Activated T-helper 2 cell treated with anti-CD3 and anti-CD28 coated beads, Interferon-gamma antibody, Interleukin-2, Interleukin-4, amounts not matched to agents 10 μg/mL and 5 μg/mL and 100 μg/mL, durations not matched to agents 14 hours and 24 hours and 36 hours (primary cell): ENCODE results near the gene FSTL3. TPM values are rescaled to one million over a fixed set of nuclear protein-coding genes. Genes with fewer than 3 reads are reported as not detected.
A peak's percentile ranks its signal among the peaks of the same experiment; 100 is the strongest.

Experiments
- DNase-seq: peaks from one replicate; pipeline ENCODE4 v3.0.0; 2021; ENCODE audit warnings: low spot score
- H3K27ac Mint-ChIP-seq: one replicate; pipeline ENCODE4 v1.8.0; 2021; ENCODE audit warnings: mixed read lengths
- H3K27me3 Mint-ChIP-seq: one replicate; pipeline ENCODE4 v1.8.0; 2021; ENCODE audit warnings: low read depth, mixed read lengths
- H3K36me3 Mint-ChIP-seq: one replicate; pipeline ENCODE4 v1.8.0; 2021; ENCODE audit warnings: low read depth, mixed read lengths
- H3K4me1 Mint-ChIP-seq: one replicate; pipeline ENCODE4 v1.8.0; 2021; ENCODE audit warnings: low read depth, mixed read lengths
- H3K4me3 Mint-ChIP-seq: one replicate; pipeline ENCODE4 v1.8.0; 2021; ENCODE audit warnings: low read depth, mild to moderate bottlenecking, moderate library complexity, mixed read lengths
- H3K9me3 Mint-ChIP-seq: one replicate; pipeline ENCODE4 v1.8.0; 2021; ENCODE audit warnings: mixed read lengths
- intact Hi-C: fragments of 100-400 bp; cut with micrococcal nuclease; formaldehyde crosslinking; loops from one replicate; pipeline ENCODE4 v1.15.1; 2023
- total RNA-seq: library from RNA; stranded (reverse); gene quantifications from 2 replicates; pipeline ENCODE4 v1.2.3, GENCODE V29; 2022

FSTL3 gene
- total RNA-seq, 1 donor from 2014 or later = 8.0 TPM

GRCh38 chr19:674282-675151 is 1.7 kb upstream of the FSTL3 start:
- no peak for DNase-seq
- Mint-ChIP-seq H3K4me3 (no peak overlapping the region), H3K36me3 (no peaks in the 10 kb centered on the region), H3K4me1 (no peaks in the 10 kb centered on the region), H3K9me3 (no peaks in the 10 kb centered on the region), H3K27me3 (peaks cover 12% of the 10 kb centered on the region), H3K27ac (no peak overlapping the region)
- intact Hi-C loops = no loop called here

GRCh38 chr19:676007-676338 is 219 bp upstream of the FSTL3 start:
- H3K9me3 Mint-ChIP-seq = no peaks in the 10 kb centered on the region
- intact Hi-C loops = no loop called here
- H3K36me3 Mint-ChIP-seq = no peaks in the 10 kb centered on the region
- H3K4me3 Mint-ChIP-seq = no peak overlapping the region
- no peak for DNase-seq
- no peak overlapping the region for H3K27ac Mint-ChIP-seq
- peaks cover 1% of the 10 kb centered on the region for H3K4me1 Mint-ChIP-seq
- H3K27me3 Mint-ChIP-seq = peaks cover 12% of the 10 kb centered on the region

- no peak overlapping the region for H3K27ac Mint-ChIP-seq
Observed at GRCh38 chr19:677201-677600, 1.0 kb downstream of the FSTL3 start.

GRCh38 chr19:677601-678436 is 1.6 kb downstream of the FSTL3 start:
- Mint-ChIP-seq H3K27me3 (peaks cover 12% of the 10 kb centered on the region), H3K4me3 (no peak overlapping the region), H3K9me3 (no peaks in the 10 kb centered on the region), H3K4me1 (peaks cover 1% of the 10 kb centered on the region), H3K36me3 (no peaks in the 10 kb centered on the region), H3K27ac (no peak overlapping the region)
- DNase-seq = no peak
- intact Hi-C loops = no loop called here

More at GRCh38 chr19:677201-677600, 1.0 kb downstream of the FSTL3 start:
- H3K27me3 Mint-ChIP-seq = peaks cover 12% of the 10 kb centered on the region
- H3K4me3 Mint-ChIP-seq = no peak overlapping the region
- DNase-seq = no peak
- H3K9me3 Mint-ChIP-seq = no peaks in the 10 kb centered on the region
- H3K4me1 Mint-ChIP-seq = peaks cover 1% of the 10 kb centered on the region
- intact Hi-C loops = no loop called here
- H3K36me3 Mint-ChIP-seq = no peaks in the 10 kb centered on the region

- Mint-ChIP-seq H3K4me3 (peak overlapping the region; percentile 64), H3K27me3 (peaks cover 12% of the 10 kb centered on the region)
Observed at GRCh38 chr19:678791-679388, 2.7 kb downstream of the FSTL3 start.

GRCh38 chr19:679418-680286 is 3.5 kb downstream of the FSTL3 start:
- peak overlapping the region; percentile 49 for H3K27ac Mint-ChIP-seq
- H3K36me3 Mint-ChIP-seq = no peaks in the 10 kb centered on the region
- H3K9me3 Mint-ChIP-seq = no peaks in the 10 kb centered on the region
- peaks cover 1% of the 10 kb centered on the region for H3K4me1 Mint-ChIP-seq
- peak overlapping the region; percentile 76 for H3K4me3 Mint-ChIP-seq
- peaks cover 12% of the 10 kb centered on the region for H3K27me3 Mint-ChIP-seq
- intact Hi-C loops = loop anchor here (1.0 kb wide), 2 partner anchors 16 to 118 kb away; partner anchors contain the start of genes PTBP1 and RNF126
- no peak for DNase-seq

More at GRCh38 chr19:678791-679388, 2.7 kb downstream of the FSTL3 start:
- peak overlapping the region; percentile 38 for H3K27ac Mint-ChIP-seq
- no peaks in the 10 kb centered on the region for H3K9me3 Mint-ChIP-seq
- no peak for DNase-seq
- no peaks in the 10 kb centered on the region for H3K36me3 Mint-ChIP-seq
- intact Hi-C loops = no loop called here
- peaks cover 1% of the 10 kb centered on the region for H3K4me1 Mint-ChIP-seq

DNA sequence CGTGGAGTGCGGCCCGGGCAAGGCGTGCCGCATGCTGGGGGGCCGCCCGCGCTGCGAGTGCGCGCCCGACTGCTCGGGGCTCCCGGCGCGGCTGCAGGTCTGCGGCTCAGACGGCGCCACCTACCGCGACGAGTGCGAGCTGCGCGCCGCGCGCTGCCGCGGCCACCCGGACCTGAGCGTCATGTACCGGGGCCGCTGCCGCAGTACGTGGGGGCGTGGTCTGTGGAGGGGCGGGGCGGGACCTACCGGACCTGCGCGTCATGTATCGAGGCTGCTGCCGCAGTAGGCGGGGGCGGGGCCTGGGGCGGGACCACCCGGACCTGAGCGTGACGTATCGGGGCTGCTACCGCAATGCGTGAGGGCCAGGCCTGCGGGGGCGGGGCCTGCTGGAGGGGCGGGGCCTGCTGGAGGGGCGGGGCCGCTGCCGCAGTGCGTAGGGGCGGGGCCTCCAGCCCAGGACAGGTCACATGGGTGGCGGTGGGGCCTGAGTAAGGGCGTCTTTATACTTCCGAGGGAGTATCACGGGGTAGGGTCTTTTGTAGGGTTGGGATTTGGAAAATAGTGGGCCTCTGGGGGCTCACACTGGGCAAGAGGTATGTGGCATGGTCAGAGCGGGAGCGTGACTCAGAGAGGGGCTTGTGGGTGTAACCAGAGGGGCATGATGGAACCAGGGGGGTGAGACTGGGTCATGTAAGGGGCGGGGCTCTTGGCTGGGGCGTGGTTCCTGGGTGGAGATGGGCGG is 4.3 kb downstream of the FSTL3 start:
- peak; percentile 97 for DNase-seq
- Mint-ChIP-seq H3K9me3 (no peaks in the 10 kb centered on the region), H3K27ac (peak overlapping the region; percentile 97), H3K4me1 (peaks cover 1% of the 10 kb centered on the region), H3K36me3 (no peaks in the 10 kb centered on the region), H3K4me3 (peak overlapping the region; percentile 88), H3K27me3 (peaks cover 7% of the 10 kb centered on the region)
- intact Hi-C loops = loop anchor here (1.0 kb wide), 2 partner anchors 17 to 117 kb away; partner anchors contain the start of genes PTBP1 and RNF126

- H3K27me3 Mint-ChIP-seq = peaks cover 4% of the 10 kb centered on the region
- no peaks in the 10 kb centered on the region for H3K9me3 Mint-ChIP-seq
- peaks cover 1% of the 10 kb centered on the region for H3K4me1 Mint-ChIP-seq
- intact Hi-C loops = no loop called here
- no peak for DNase-seq
- H3K27ac Mint-ChIP-seq = peak overlapping the region; percentile 97
- no peaks in the 10 kb centered on the region for H3K36me3 Mint-ChIP-seq
- peak overlapping the region; percentile 88 for H3K4me3 Mint-ChIP-seq
Observed at GRCh38 chr19:681029-682019, 5.1 kb downstream of the FSTL3 start.

GRCh38 chr19:682678-683320 is 6.6 kb downstream of the FSTL3 start:
- peaks cover under 1% of the 10 kb centered on the region for H3K27me3 Mint-ChIP-seq
- no peak overlapping the region for H3K4me3 Mint-ChIP-seq
- no peak for DNase-seq
- no peak overlapping the region for H3K27ac Mint-ChIP-seq
- intact Hi-C loops = no loop called here
- peaks cover 1% of the 10 kb centered on the region for H3K4me1 Mint-ChIP-seq
- H3K9me3 Mint-ChIP-seq = no peaks in the 10 kb centered on the region
- no peaks in the 10 kb centered on the region for H3K36me3 Mint-ChIP-seq

DNA sequence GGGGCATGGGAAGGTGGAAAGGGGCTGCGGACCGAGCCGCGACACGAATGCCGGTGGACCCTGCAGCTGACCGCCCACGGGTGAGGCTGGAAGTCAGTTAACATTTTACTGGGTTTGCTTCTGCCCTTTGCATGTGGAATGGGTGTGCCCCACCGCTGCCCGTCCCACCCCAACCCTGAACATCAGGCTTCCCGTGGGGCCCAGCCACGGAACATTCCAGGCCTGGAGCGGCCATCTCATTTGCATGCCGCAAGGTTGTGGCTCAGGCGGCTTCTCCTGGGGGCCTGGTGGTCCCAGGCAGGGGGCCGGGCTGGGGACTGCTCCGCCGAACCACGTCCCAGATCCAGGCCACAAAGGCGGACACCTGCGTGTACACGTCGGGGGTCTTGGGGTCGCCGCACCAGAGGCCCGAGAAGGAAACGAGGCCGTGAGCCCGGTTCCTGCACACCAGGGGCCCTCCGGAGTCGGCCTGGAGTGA is 9.3 kb downstream of the FSTL3 start:
- Mint-ChIP-seq H3K27ac (no peak overlapping the region), H3K9me3 (no peaks in the 10 kb centered on the region), H3K27me3 (no peaks in the 10 kb centered on the region), H3K4me1 (peaks cover 1% of the 10 kb centered on the region), H3K4me3 (no peak overlapping the region), H3K36me3 (no peaks in the 10 kb centered on the region)
- intact Hi-C loops = no loop called here
- no peak for DNase-seq
